K562 (cell line): ENCODE measurements around the gene MTREX. TPM values are rescaled to one million over a fixed set of nuclear protein-coding genes. Genes with fewer than 3 reads are reported as not detected.
A peak's percentile ranks its signal among the peaks of the same experiment; 100 is the strongest.

ENCODE experiments used
- CBX3 ChIP-seq, 2 experiments: IDR thresholded peaks; 1 replicate in 1 of 2; 2 replicates in 1 of 2; pipeline ENCODE4 v1.6.1; 2012; ENCODE audit warnings: inconsistent platforms in 2 of 2, low read length in 2 of 2, borderline replicate concordance in 1 of 2, control low read depth in 1 of 2
- PKNOX1 ChIP-seq: fragments of 450-650 bp; IDR thresholded peaks from 2 replicates; pipeline ENCODE4 v1.6.1; 2016
- POLR2A ChIP-seq: fragments of 450-650 bp; conservative IDR thresholded peaks from 2 replicates; pipeline ENCODE4 v1.6.1; 2016
- SAP30 ChIP-seq: fragments of 200-600 bp; sonication (generic); IDR thresholded peaks from 2 replicates; pipeline ENCODE4 v1.6.1; 2012; ENCODE audit warnings: borderline replicate concordance, low read depth, mild to moderate bottlenecking, moderate library complexity, low read length, control low read depth, inconsistent platforms; ENCODE audit not compliant: insufficient read depth, poor library complexity, severe bottlenecking
- SMARCA4 ChIP-seq: fragments of 450-650 bp; IDR thresholded peaks from 2 replicates; pipeline ENCODE4 v1.6.1; 2016
- SP2 ChIP-seq: IDR thresholded peaks from 2 replicates; pipeline ENCODE4 v1.6.1; 2011; ENCODE audit warnings: mild to moderate bottlenecking, low read depth, low read length, moderate library complexity; ENCODE audit not compliant: poor library complexity, severe bottlenecking; ENCODE audit errors: extremely low read depth
- TFAP4 ChIP-seq: sonication (generic); formaldehyde crosslinking; IDR thresholded peaks from 2 replicates; pipeline ENCODE4 v1.8.0; 2022; ENCODE audit warnings: missing genetic modification reagents, mild to moderate bottlenecking, moderate library complexity, borderline replicate concordance
- THRA ChIP-seq: fragments of 450-650 bp; IDR thresholded peaks from 2 replicates; pipeline ENCODE4 v1.6.1; 2017; ENCODE audit warnings: mild to moderate bottlenecking, moderate library complexity
- WHSC1 ChIP-seq: IDR thresholded peaks from one replicate; pipeline ENCODE4 v1.6.1; 2012; ENCODE audit warnings: low read length, control low read depth, inconsistent platforms
- ZC3H4 ChIP-seq: sonication (generic); formaldehyde crosslinking; IDR thresholded peaks from 2 replicates; pipeline ENCODE4 v1.9.0; 2021; ENCODE audit warnings: missing genetic modification reagents, borderline replicate concordance
- ZNF224 ChIP-seq: sonication (generic); formaldehyde crosslinking; IDR thresholded peaks from 2 replicates; pipeline ENCODE4 v1.8.0; 2022; ENCODE audit warnings: mild to moderate bottlenecking, missing genetic modification reagents
- ZNF395 ChIP-seq: fragments of 200-800 bp; sonication (Bioruptor generic); IDR thresholded peaks from 2 replicates; pipeline ENCODE4 v1.6.1; 2017; ENCODE audit warnings: missing genetic modification characterization, missing compliant biosample characterization
- ZNF444 ChIP-seq: fragments of 250-450 bp; sonication (Bioruptor Pico); IDR thresholded peaks from 2 replicates; pipeline ENCODE4 v1.4.0; 2020; ENCODE audit warnings: mild to moderate bottlenecking, moderate library complexity
- ZNF445 ChIP-seq: fragments of 250-450 bp; sonication (Bioruptor Pico); IDR thresholded peaks from 2 replicates; pipeline ENCODE4 v1.4.0; 2020; ENCODE audit warnings: low read depth, mild to moderate bottlenecking, moderate library complexity
- ZNF507 ChIP-seq: conservative IDR thresholded peaks from 2 replicates; pipeline ENCODE4 v1.6.1; 2017; ENCODE audit warnings: missing genetic modification characterization, missing compliant biosample characterization
- ZNF717 ChIP-seq: fragments of 250-450 bp; sonication (Bioruptor Pico); IDR thresholded peaks from 2 replicates; pipeline ENCODE4 v1.5.0; 2021
- ZZZ3 ChIP-seq: fragments of 450-650 bp; IDR thresholded peaks from 2 replicates; pipeline ENCODE4 v1.6.1; 2016; ENCODE audit warnings: antibody characterized with exemption, mild to moderate bottlenecking, moderate library complexity
- polyA plus RNA-seq, 8 experiments: library from polyadenylated mRNA; depleted of rRNA in 4 of 8; stranded (reverse) in 5 of 8; unstranded in 3 of 8; fragments of >200 nt; fragmentation: Nextera tagmentation in 2 of 8; fragmentation: Illumina TruSeq in 1 of 8; extraction: Ambion mirVana in 2 of 8; extraction: Trizol in 1 of 8; gene quantifications; 2 replicates each; pipeline versions ENCODE4 v1.2.1 to v1.2.3, GENCODE V29; 2011 to 2014; ENCODE audit warnings: inconsistent platforms in 1 of 8, missing spikeins in 1 of 8
- total RNA-seq, 7 experiments: library from RNA; depleted of rRNA in 6 of 7; stranded (reverse); fragments of >200 nt in 6 of 7; fragmentation: Illumina TruSeq in 2 of 7; extraction: Trizol in 2 of 7; gene quantifications; 2 replicates each; pipeline versions ENCODE4 v1.2.1 to v1.2.3, GENCODE V29; 2011 to 2021; ENCODE audit warnings: low replicate concordance in 1 of 7
- TF ChIP-seq, protein P1 (sequence below): fragments of 450-650 bp; formaldehyde crosslinking; IDR thresholded peaks from 2 replicates; pipeline ENCODE4 v1.4.0; 2020; ENCODE audit warnings: mild to moderate bottlenecking, moderate library complexity

Gene MTREX
- total and polyA plus RNA-seq, 9 of the 15 experiments (the other 6 are each of a cell fraction or from before 2014, with no cell fraction given) = 52.9 to 193 (median 150) TPM

DNA sequence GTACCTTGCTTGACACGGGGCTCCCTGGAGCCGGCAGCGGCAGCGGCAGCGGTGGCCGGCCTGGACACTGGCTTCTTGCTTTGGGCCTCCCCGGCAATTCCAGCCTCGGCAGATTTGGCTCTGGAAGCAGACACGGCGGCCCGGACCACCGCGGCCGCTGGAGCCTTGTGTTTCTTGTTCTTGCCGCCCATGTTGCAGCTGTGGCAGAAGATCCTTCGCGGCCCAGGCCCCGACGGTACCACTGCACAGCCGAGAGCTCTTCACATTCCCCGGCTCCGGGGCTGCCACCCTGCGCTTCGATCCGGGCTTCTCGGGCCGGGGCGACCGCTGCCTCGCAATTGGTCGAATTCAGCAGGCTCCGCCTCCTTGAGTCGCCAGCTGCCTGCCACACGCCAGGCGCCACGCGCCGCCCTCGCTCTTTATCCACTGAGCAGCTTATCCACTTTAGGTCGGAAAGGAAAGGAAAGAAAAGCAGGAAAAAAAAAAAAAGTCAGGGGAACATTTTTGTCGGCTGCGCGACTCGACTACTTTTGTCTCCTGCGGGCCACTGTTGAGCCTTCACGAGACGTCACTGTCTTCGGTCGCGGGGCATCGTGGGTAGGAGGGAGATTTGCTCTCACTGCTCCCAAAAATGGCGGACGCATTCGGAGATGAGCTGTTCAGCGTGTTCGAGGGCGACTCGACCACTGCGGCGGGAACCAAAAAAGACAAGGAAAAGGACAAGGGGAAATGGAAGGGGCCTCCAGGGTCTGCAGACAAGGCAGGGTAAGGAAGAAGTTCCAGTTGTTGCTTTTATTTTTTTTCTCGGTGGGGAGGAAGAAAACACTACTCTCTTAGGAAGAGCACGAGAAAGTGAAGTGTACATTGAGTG lies at the start of gene MTREX, which contains the start of gene DHX29 (continued):
- TF ChIP-seq TFAP4 (CRISPR knock-in tag) (peak; percentile 96), ZNF224 (CRISPR knock-in tag) (0 out of 2 replicates have a peak, but pooled peaks have one; percentile 51), THRA (no peak), ZNF507 (no peak), ZNF395 (peak; percentile 42; the same call in 1 of the 2 replicates), ZNF445 (CRISPR knock-in tag) (no peak), POLR2A (peak; percentile 96), ZC3H4 (CRISPR knock-in tag) (no peak), ZNF717 (CRISPR knock-in tag) (no peak), SAP30 (peak; percentile 57), CBX3 (IDR thresholded peaks at IDR 0.05; ENCODE audit: borderline replicate concordance in 1 of 2, low read length in 2 of 2) (0 out of 3 replicates have a peak, but pooled peaks of 1 of the 2 experiments have one; percentile 39), PKNOX1 (peak; percentile 36; the same call in 1 of the 2 replicates), SP2 (no peak), SMARCA4 (0 out of 2 replicates have a peak, but pooled peaks have one; percentile 64), ZNF444 (no peak), ZZZ3 (0 out of 2 replicates have a peak, but pooled peaks have one; percentile 58), WHSC1 (no peak)
- TF ChIP-seq, protein P1, sequence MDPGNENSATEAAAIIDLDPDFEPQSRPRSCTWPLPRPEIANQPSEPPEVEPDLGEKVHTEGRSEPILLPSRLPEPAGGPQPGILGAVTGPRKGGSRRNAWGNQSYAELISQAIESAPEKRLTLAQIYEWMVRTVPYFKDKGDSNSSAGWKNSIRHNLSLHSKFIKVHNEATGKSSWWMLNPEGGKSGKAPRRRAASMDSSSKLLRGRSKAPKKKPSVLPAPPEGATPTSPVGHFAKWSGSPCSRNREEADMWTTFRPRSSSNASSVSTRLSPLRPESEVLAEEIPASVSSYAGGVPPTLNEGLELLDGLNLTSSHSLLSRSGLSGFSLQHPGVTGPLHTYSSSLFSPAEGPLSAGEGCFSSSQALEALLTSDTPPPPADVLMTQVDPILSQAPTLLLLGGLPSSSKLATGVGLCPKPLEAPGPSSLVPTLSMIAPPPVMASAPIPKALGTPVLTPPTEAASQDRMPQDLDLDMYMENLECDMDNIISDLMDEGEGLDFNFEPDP (CRISPR knock-in tag) = no peak
